Measurements from ENCODE around the gene TFB1M. TPM values are rescaled to one million over a fixed set of nuclear protein-coding genes. Genes with fewer than 3 reads are reported as not detected.
"Not testable (repeated sequence)": the region's sequence is repeated elsewhere in the genome, so short reads cannot be mapped to it uniquely, and the experiment has no call there.

Gene TFB1M
- total RNA-seq, 8 experiments from 2014 or later, result 14.6 to 38.9 (median 21.0) TPM

DNA sequence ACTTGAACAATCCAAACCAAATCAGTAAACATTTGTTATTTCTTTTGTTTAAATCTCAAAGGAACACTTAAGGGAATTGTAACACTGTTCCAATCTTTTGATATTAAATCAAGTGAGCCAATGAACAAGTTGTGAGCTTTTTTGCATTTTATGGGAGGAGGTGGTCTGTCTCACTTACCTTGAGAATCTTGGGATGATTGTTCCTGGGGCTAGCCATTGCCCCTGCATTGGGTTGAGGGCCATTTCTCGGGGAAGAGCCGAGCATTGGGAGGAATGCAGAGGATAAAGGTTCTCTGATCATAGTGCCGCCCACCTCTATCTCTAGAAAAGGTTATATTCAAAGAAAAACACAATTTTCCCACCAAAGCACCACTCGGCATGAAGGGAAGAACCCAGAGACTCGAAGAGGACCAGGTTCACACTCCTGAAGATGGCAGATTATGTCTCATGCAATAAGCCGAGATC, 13.8 kb upstream of the TFB1M start:
- no peak overlapping the region for H3K4me3 ChIP-seq
- 75 to 100% (median 92%) methylated on average over 1 to 5 of the region's 6 CpGs; no CpG with 5 or more reads in 3 of the 10 experiments for WGBS, 10 experiments
- ATAC-seq (replicated peaks in 6 of 8), result peak in 1 of 8 experiments; percentile 9
- no peaks in the 10 kb centered on the region for H3K4me1 ChIP-seq (replicated peaks in 1 of 2)
- in situ Hi-C loops (cut with MboI; ENCODE audit: low pct_unique_long_range_greater_than_20kb in 2 of 9, low sequenced_read_pairs in 9 of 9, unreplicated experiment in 9 of 9), result loop anchor here in 5 of 9 experiments (25.0 kb wide), 3 partner anchors 159 to 609 kb away; no protein-coding TSS in a partner anchor
- no peak overlapping the region for H3K27ac ChIP-seq

DNA sequence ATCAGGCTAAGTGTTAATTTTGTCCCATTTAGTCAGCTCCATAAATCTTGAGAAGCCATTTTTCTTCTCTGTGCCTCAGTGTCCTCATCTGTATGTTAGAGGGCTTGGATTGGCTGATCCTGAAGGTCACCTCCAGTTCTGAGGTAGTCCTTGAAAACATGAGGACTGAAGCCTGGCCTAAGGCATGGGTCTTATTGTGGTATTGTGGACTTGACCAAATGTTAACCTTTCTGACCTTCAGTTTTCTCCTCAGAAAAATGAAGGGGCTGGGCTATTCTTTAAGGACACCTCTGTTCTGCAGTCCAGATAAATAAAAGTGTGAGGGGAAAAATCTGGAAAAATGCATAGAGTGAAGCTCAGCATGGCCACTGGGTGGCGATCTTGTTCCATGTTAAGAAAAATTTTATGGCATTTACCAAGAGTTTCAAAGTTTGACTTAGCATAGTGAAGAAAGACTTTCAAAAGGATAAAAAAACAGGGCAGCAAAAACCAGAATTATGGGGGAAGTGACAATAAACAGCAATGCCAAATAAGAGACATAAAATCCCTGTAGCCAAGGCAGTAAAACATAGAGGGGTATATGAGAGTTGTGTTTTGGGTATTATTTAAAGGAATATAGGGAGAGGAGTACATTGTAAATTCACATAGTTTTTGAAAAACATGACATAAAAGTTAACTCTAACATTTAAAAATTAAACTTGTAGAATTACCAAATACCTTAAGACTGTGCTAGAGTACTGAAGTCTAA, 13.2 kb upstream of the TFB1M start:
- H3K4me3 ChIP-seq, result no peak overlapping the region
- WGBS, 10 experiments, result 0% methylated on average over 1 of the region's 1 CpG; no CpG with 5 or more reads in 2 of the 10 experiments
- peak in 7 of 8 experiments; percentile 24 to 72 (median 51) for ATAC-seq (replicated peaks in 6 of 8)
- no peaks in the 10 kb centered on the region for H3K4me1 ChIP-seq (replicated peaks in 1 of 2)
- H3K27ac ChIP-seq, result no peak overlapping the region
- in situ Hi-C loops (cut with MboI; ENCODE audit: low pct_unique_long_range_greater_than_20kb in 2 of 9, low sequenced_read_pairs in 9 of 9, unreplicated experiment in 9 of 9), result loop anchor here in 5 of 9 experiments (25.0 kb wide), 3 partner anchors 160 to 610 kb away; no protein-coding TSS in a partner anchor

DNA sequence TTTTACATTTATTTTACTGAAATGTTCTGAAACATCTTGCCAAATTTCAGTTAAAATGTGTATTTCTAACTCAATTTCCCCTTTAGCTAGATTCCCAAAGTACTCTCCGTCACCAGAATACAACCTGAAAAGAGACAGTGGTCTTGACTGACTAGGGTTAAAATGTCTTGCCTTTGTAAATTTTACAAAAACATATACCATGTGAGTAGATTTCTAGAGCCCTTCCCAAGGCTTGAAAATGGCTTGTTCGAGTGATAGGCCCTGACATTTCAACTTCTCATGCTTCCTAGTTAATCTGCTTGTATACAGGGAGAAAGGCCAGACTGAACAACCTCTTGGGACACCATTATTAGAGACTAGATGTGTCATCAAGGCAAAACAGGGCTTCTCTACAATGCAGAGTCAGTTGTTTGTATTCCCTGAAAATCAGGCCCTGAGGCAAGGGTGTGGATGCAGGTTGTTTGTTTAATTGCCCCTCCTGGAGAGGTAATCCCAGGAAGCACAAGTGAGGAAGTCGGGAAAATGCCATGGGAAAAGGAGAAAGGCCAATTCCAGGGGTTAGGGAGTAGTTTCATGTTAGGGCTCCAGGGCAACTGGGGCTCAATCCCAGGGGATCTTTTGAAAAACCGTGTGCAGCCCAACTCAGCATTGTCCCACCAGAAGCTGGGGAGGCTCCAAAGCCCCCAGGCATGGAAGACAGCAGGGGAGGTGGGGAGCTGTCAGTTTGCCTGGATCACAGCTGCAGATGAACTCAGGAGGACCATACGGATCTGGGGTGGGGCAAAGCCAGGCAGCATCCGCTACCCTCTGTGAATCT, 11.6 kb upstream of the TFB1M start:
- Histone ChIP-seq H3K27ac (no peak overlapping the region), H3K4me3 (no peak overlapping the region), H3K4me1 (replicated peaks in 1 of 2) (no peaks in the 10 kb centered on the region)
- in situ Hi-C loops (cut with MboI; ENCODE audit: low pct_unique_long_range_greater_than_20kb in 2 of 9, low sequenced_read_pairs in 9 of 9, unreplicated experiment in 9 of 9), result loop anchor here in 5 of 9 experiments (25.0 kb wide), 3 partner anchors 161 to 611 kb away; no protein-coding TSS in a partner anchor
- 57 to 100% (median 89%) methylated on average over 1 to 6 of the region's 6 CpGs for WGBS, 10 experiments
- ATAC-seq (replicated peaks in 6 of 8), result no peak

DNA sequence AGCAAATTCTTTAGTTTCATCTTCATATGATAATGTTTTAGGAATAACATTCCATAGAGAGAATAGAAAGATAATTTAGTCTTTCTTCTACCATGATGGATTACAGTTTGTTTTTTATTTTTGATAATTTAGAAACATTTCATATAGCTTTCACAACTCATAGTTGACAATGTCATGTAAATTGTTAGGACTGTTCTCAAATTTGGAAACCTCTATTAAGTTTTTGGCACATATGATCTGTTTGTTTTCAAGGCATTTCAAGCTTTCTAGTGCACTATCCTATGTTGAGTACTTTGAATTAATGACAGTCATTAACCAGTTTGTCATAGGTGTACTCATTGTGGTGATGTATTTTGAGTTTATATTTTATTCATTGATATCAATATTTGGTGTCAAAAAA, 10.7 kb upstream of the TFB1M start:
- no peak for ATAC-seq (replicated peaks in 6 of 8)
- in situ Hi-C loops (cut with MboI; ENCODE audit: low pct_unique_long_range_greater_than_20kb in 2 of 9, low sequenced_read_pairs in 9 of 9, unreplicated experiment in 9 of 9), result loop anchor here in 5 of 9 experiments (25.0 kb wide), 3 partner anchors 162 to 612 kb away; no protein-coding TSS in a partner anchor
- Histone ChIP-seq H3K27ac (no peak overlapping the region), H3K4me1 (replicated peaks in 1 of 2) (no peaks in the 10 kb centered on the region), H3K4me3 (no peak overlapping the region)

DNA sequence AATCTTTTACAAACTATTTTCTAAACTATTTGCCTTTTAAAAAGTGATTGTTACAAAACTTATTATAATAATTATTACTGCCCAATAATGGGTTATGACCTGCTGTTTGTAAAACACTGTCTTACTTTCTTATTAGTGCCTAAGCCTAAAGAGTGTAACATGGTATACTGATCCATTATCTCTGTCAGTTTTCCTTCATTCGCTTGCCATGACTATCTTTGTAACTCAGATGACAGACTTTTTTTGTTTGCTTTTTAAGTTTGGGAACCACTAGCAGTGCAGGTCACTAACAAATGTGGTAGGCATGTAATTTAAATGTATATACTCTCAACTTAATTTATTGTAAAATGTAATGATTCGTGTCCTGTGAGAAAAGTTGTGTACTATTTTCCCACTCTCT, 9.9 kb upstream of the TFB1M start:
- in situ Hi-C loops (cut with MboI; ENCODE audit: low pct_unique_long_range_greater_than_20kb in 2 of 9, low sequenced_read_pairs in 9 of 9, unreplicated experiment in 9 of 9), result no loop called here
- H3K4me3 ChIP-seq, result no peak overlapping the region
- H3K4me1 ChIP-seq (replicated peaks in 1 of 2), result no peaks in the 10 kb centered on the region
- 43 to 100% (median 100%) methylated on average over 1 to 2 of the region's 2 CpGs; no CpG with 5 or more reads in 1 of the 10 experiments for WGBS, 10 experiments
- H3K27ac ChIP-seq, result no peak overlapping the region
- no peak for ATAC-seq (replicated peaks in 6 of 8)

DNA sequence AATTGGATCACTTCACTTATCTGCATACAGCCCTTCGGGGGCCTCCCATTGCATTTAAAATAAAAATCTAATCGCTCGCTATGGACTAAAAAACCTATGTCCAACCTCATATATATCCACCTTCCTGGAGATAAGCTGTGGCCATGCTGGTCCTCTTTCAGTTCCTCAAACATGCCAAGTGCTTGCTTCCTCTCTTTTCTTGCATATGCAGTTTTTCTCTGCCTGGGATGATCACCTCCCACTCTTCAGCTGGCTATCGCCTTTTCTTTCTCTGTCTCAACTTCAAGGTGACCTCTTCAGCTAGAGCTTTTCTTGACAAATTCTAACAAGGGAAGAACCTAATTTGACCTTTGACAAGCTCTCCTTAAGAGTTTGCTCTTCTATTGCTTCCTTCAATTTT, 5.6 kb upstream of the TFB1M start:
- Histone ChIP-seq H3K27ac (no peak overlapping the region), H3K4me1 (replicated peaks in 1 of 2) (peaks cover 0 to 5% of the 10 kb centered on the region in 2 donors), H3K4me3 (no peak overlapping the region)
- in situ Hi-C loops (cut with MboI; ENCODE audit: low pct_unique_long_range_greater_than_20kb in 2 of 9, low sequenced_read_pairs in 9 of 9, unreplicated experiment in 9 of 9), result no loop called here
- no peak for ATAC-seq (replicated peaks in 6 of 8)
- WGBS, 10 experiments, result 81 to 100% (median 97%) methylated on average over 1 to 4 of the region's 4 CpGs

DNA sequence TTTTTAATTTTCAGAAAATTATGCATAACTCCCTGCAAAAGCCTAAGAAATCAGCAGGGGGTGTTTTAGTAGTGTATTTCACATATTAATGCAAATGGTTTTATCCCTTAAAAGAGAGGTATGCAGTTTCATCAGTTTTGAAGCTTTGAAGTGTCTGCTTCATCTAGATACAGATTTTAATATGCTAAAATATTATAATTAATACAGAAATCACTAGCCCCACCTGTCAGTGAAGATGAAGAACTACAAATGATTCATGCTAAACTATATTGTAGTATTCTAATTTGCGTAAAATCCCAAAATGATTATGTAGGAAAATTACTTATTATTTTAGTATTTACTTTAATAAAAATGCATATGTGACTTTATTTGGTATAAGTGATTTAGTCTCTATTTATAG, 2.9 kb upstream of the TFB1M start:
- H3K27ac ChIP-seq, result no peak overlapping the region
- H3K4me3 ChIP-seq, result no peak overlapping the region
- WGBS, 10 experiments, result 50 to 100% (median 100%) methylated on average over 1 of the region's 1 CpG; no CpG with 5 or more reads in 2 of the 10 experiments
- peaks cover 0 to 5% of the 10 kb centered on the region in 2 donors for H3K4me1 ChIP-seq (replicated peaks in 1 of 2)
- in situ Hi-C loops (cut with MboI; ENCODE audit: low pct_unique_long_range_greater_than_20kb in 2 of 9, low sequenced_read_pairs in 9 of 9, unreplicated experiment in 9 of 9), result no loop called here
- ATAC-seq (replicated peaks in 6 of 8), result no peak

DNA sequence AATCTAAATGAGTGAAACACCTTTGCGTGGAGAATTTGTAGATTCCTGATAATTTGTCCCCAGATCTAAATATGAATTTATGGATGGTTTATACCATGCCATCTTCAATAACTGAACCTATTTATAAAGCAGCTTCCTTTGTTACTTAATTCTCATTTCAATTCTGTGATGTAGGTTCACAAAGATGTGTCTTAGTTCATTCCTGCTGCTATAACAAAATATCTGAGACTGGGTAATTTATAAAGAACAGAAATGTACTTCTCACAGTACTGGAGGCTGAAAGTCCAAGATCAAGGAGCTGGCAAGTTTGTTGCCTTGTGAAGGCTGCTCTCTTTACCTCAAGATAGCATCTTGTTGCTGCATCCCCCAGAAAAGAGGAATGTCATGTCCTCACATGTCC, 2.1 kb upstream of the TFB1M start:
- H3K4me1 ChIP-seq (replicated peaks in 1 of 2), result peaks cover 0 to 5% of the 10 kb centered on the region in 2 donors
- H3K27ac ChIP-seq, result no peak overlapping the region
- H3K4me3 ChIP-seq, result no peak overlapping the region
- ATAC-seq (replicated peaks in 6 of 8), result no peak
- in situ Hi-C loops (cut with MboI; ENCODE audit: low pct_unique_long_range_greater_than_20kb in 2 of 9, low sequenced_read_pairs in 9 of 9, unreplicated experiment in 9 of 9), result no loop called here
- WGBS, 10 experiments, result 100% methylated on average over 1 of the region's 1 CpG; no CpG with 5 or more reads in 1 of the 10 experiments

DNA sequence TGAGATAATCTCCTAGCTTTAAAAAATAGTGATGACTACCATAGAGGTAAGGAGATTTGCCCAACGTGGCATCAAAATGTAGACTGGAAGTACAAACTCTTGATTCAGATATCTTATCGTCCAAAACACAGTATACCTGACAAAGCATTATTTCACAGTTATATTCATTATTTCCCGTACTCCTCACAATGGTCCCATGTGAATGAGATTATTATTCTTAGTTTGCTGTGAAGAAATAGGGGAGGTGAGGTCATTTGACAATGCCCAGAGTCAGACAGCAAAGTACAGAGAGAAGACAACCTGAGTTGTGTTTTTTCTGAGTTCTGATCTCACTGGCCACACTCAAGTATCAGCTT, 1.2 kb upstream of the TFB1M start:
- WGBS, 10 experiments, result 0 to 92% (median 57%) methylated on average over 1 to 3 of the region's 3 CpGs
- peak overlapping the region in 2 of 5 donors; percentile 73 to 90 for H3K4me3 ChIP-seq
- in situ Hi-C loops (cut with MboI; ENCODE audit: low pct_unique_long_range_greater_than_20kb in 2 of 9, low sequenced_read_pairs in 9 of 9, unreplicated experiment in 9 of 9), result no loop called here
- H3K4me1 ChIP-seq (replicated peaks in 1 of 2), result peaks cover 0 to 5% of the 10 kb centered on the region in 2 donors
- ATAC-seq (replicated peaks in 6 of 8), result no peak
- no peak overlapping the region for H3K27ac ChIP-seq

DNA sequence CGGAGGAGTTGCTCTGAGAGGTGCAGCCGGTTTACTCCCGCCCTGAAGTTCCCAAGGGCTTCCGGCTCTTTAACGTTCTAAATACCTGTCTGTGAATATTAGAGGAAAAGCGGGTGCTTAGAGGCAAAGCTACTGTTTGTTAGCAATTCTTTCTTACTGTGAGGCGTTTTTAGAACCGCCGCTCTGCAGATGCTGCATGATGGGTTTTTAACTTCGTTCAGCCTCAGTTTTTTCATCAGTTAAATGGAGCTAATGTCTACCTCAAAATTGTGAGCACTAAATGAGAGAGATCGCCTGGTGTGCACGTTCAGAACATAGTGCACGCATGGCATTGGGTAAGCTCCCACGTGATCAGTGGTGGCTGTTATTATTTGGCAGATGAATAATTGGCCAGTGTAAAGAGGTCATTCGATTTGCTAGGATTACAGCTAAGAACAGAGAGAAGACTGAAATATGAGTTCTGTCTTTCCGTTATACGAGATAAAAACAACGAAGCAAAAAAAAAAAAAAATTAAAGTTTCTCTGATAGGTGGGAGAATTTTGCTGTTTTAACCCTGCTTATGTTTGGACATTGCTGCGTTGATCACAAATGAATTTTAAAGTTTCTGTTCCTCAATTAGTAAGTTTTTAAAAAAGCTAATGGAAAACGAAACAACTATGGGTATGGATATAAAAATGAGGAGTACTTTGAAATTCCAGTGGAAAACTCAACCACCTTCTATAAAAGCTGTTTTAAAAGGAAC, 660 bp upstream of the TFB1M start:
- in situ Hi-C loops (cut with MboI; ENCODE audit: low pct_unique_long_range_greater_than_20kb in 2 of 9, low sequenced_read_pairs in 9 of 9, unreplicated experiment in 9 of 9), result no loop called here
- 0 to 28% (median 9%) methylated on average over 5 to 19 of the region's 20 CpGs; no CpG with 5 or more reads in 1 of the 10 experiments for WGBS, 10 experiments
- peak overlapping the region; percentile 73 to 90 (median 80) for H3K4me3 ChIP-seq
- peaks cover 0 to 5% of the 10 kb centered on the region in 2 donors for H3K4me1 ChIP-seq (replicated peaks in 1 of 2)
- peak overlapping the region; percentile 22 to 29 for H3K27ac ChIP-seq
- ATAC-seq (replicated peaks in 6 of 8), result peak; percentile 33 to 60 (median 48)

DNA sequence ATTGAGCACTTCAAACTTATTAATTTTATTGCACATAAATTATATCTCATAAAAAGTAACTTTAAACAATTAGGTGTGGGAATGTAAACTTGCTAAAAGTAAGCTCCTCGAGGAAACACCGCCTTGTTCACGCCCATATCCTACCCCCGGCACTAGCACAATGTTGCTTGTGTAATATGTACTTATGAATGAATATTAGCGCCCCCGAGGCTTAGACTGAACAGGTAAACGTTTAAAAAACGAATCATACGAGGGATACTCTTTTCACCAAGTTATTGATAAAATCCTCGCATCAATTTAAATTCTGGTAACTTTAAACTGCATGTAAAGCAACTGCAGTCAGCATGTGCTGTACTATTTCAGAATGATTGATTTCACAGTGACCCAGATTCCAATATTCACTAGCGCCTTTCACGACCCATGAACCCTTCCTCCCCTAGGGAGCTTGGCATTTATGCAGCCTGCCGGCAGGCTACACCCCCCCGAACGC, 637 bp downstream of the TFB1M start:
- 0 to 10% (median 1%) methylated on average over 2 to 15 of the region's 15 CpGs; no CpG with 5 or more reads in 2 of the 10 experiments for WGBS, 10 experiments

DNA sequence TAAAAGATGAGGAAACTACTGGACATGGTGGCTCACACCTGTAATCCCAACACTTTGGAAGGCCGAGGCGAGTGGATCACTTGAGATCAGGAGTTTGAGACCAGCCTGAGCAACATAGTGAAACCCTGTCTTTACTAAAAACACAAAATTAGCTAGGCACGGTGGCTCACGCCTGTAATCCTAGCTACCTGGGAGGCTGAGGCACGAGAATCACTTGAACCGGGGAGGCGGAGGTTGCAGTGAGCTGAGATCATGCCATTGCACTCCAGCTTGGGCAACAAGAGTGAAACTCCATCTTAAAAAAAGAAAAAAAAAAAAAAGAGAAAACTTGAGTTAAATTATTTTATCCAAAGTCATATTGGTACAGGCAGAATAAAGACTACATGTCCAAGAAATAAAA, 1.3 kb downstream of the TFB1M start:
- in situ Hi-C loops (cut with MboI; ENCODE audit: low pct_unique_long_range_greater_than_20kb in 2 of 9, low sequenced_read_pairs in 9 of 9, unreplicated experiment in 9 of 9); ATAC-seq (replicated peaks in 6 of 8); H3K27ac ChIP-seq; H3K4me1 ChIP-seq (replicated peaks in 1 of 2): not testable (repeated sequence)
- peak overlapping the region in 1 of 5 donors; percentile 90 for H3K4me3 ChIP-seq
- 90 to 100% (median 95%) methylated on average over 1 to 7 of the region's 7 CpGs; no CpG with 5 or more reads in 2 of the 10 experiments for WGBS, 10 experiments

More for the DNA sequence above, 637 bp downstream of the TFB1M start:
- ATAC-seq (replicated peaks in 6 of 8), result peak in 1 of 8 experiments; percentile 17
- in situ Hi-C loops (cut with MboI; ENCODE audit: low pct_unique_long_range_greater_than_20kb in 2 of 9, low sequenced_read_pairs in 9 of 9, unreplicated experiment in 9 of 9), result no loop called here
- Histone ChIP-seq H3K27ac (peak overlapping the region; percentile 68 to 79), H3K4me1 (replicated peaks in 1 of 2) (peaks cover 0 to 5% of the 10 kb centered on the region in 2 donors), H3K4me3 (peak overlapping the region; percentile 73 to 90 (median 80))

All from motor neuron (in vitro differentiated cells).